Ovary (tissue), 1 donor: Measurements from ENCODE around the gene DEFB124.

ENCODE experiments used
- EP300 ChIP-seq: sonication (generic); formaldehyde crosslinking; IDR thresholded peaks from one replicate; pipeline ENCODE4 v1.6.1; 2017; ENCODE audit warnings: antibody characterized with exemption
- POLR2A ChIP-seq: fragments of 450-650 bp; IDR thresholded peaks from one replicate; pipeline ENCODE4 v1.6.1; 2017; ENCODE audit warnings: antibody characterized with exemption, mild to moderate bottlenecking, moderate library complexity

GRCh38 chr20:31474758-31475427 is at the start of gene DEFB124, which contains the start of gene REM1:
- TF ChIP-seq EP300 (no peak), POLR2A (no peak)
